Progenitor cell of endocrine pancreas (in vitro differentiated cells): ENCODE data around the gene MYOZ2. TPM values are rescaled to one million over a fixed set of nuclear protein-coding genes. Genes with fewer than 3 reads are reported as not detected.

ENCODE experiments used
- DNase-seq: peaks from one replicate; pipeline ENCODE4 v3.0.0; 2021; ENCODE audit warnings: low spot score; ENCODE audit not compliant: unreplicated experiment
- H3K27ac Mint-ChIP-seq: 2 replicates; pipeline ENCODE4 v1.8.0; 2021; ENCODE audit warnings: mild to moderate bottlenecking, moderate library complexity, mixed read lengths
- H3K27me3 Mint-ChIP-seq: 2 replicates; pipeline ENCODE4 v1.8.0; 2021; ENCODE audit warnings: mixed read lengths
- H3K36me3 Mint-ChIP-seq: 2 replicates; pipeline ENCODE4 v1.8.0; 2022; ENCODE audit warnings: mixed read lengths; ENCODE audit not compliant: insufficient read depth
- H3K4me1 Mint-ChIP-seq: 2 replicates; pipeline ENCODE4 v1.8.0; 2021; ENCODE audit warnings: low read depth, mixed read lengths
- H3K4me3 Mint-ChIP-seq: 2 replicates; pipeline ENCODE4 v1.8.0; 2021; ENCODE audit warnings: low read depth, mild to moderate bottlenecking, moderate library complexity, mixed read lengths
- H3K9me3 Mint-ChIP-seq: 2 replicates; pipeline ENCODE4 v1.8.0; 2021; ENCODE audit warnings: low read depth, mixed read lengths
- total RNA-seq: library from RNA; stranded (reverse); gene quantifications from 2 replicates; pipeline ENCODE4 v1.2.1, GENCODE V29; 2021
- TF ChIP-seq, protein P1 (sequence below): fragments of 200-600 bp; sonication (generic); IDR thresholded peaks from one replicate; pipeline ENCODE4 v1.5.0; 2021; ENCODE audit warnings: antibody characterized with exemption, mild to moderate bottlenecking; ENCODE audit not compliant: unreplicated experiment

Gene MYOZ2
- total RNA-seq, 1 donor from 2014 or later, result 0.10 TPM

DNA sequence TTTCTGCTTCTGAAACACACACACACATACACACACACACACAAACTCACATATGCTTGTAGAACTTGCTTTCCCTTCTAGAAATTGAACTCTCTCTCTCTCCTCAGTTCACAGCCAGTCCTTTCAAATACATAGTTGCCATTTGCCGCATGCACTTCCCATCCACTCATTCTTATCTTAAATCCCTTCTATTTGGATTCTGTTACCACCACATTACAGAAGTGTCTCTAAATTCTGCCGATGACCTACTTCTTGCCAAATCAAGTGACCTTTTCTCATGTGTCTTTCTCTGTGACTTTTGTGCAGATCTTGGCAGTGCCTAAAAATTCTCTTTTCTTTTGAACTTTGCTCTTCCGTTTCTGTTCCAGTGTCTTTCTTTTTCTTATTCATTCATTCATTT lies 7.5 kb upstream of the MYOZ2 start:
- TF ChIP-seq, protein P1, sequence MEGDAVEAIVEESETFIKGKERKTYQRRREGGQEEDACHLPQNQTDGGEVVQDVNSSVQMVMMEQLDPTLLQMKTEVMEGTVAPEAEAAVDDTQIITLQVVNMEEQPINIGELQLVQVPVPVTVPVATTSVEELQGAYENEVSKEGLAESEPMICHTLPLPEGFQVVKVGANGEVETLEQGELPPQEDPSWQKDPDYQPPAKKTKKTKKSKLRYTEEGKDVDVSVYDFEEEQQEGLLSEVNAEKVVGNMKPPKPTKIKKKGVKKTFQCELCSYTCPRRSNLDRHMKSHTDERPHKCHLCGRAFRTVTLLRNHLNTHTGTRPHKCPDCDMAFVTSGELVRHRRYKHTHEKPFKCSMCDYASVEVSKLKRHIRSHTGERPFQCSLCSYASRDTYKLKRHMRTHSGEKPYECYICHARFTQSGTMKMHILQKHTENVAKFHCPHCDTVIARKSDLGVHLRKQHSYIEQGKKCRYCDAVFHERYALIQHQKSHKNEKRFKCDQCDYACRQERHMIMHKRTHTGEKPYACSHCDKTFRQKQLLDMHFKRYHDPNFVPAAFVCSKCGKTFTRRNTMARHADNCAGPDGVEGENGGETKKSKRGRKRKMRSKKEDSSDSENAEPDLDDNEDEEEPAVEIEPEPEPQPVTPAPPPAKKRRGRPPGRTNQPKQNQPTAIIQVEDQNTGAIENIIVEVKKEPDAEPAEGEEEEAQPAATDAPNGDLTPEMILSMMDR, result no peak
- no peaks in the 10 kb centered on the region for H3K9me3 Mint-ChIP-seq
- peaks cover 29% of the 10 kb centered on the region for H3K4me1 Mint-ChIP-seq
- H3K4me3 Mint-ChIP-seq, result no peak overlapping the region
- H3K27me3 Mint-ChIP-seq, result no peaks in the 10 kb centered on the region
- no peak overlapping the region for H3K27ac Mint-ChIP-seq
- DNase-seq, result no peak
- no peaks in the 10 kb centered on the region for H3K36me3 Mint-ChIP-seq

DNA sequence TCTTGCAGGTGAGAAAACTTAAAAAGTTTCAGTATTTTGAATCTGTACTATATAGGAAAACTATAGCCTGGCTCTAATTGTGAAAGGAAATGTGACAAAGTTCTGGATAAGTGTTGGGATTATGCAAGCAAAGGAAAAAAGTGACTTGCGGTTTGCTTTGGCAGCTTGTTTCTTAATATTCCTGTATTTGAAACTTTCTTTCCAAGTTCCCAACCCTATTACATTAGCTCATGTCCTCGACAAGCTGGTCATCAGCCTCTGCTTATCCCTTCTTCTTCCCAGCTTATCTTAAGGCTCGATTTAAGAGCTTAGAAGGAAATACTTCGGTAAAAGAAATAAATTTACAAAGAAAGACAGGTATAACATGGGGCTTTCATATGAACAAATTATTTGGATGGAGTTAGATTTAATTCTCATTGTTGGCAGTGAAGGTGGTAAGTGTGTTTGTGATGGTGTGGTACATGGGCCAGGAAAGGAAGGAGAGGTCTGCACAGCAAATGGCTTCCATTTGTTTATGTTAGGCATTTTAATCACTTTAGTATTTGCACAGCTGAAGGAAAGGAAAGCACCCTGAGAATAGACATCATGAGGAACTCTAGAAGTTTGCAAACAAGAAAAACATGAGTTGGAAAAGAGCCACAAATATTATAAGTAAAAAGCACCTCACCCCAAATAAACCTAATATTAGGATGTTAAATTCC lies 5.1 kb upstream of the MYOZ2 start:
- peak overlapping the region; percentile 0 for H3K4me3 Mint-ChIP-seq

DNA sequence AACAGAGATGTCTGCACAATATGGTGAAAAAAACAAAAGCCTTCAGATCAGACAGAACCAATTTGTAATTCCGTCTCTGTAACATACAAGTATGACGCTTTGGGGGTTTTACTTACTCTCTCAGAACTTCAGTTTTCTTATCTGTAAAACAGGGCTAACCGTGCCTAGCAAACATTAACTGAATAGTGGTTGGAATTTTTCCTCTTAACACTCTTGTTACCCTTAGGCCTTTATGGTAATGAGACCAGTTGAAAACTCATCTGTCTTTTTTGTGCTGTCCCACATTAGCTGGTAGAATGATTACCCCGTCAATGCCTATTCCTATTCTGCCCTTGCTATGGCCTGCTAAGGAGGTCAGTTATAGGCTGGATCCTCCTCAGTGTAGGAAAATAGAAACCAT lies 4.5 kb upstream of the MYOZ2 start:
- Mint-ChIP-seq H3K4me1 (peaks cover 24% of the 10 kb centered on the region), H3K9me3 (no peaks in the 10 kb centered on the region), H3K27ac (peak overlapping the region; percentile 94), H3K36me3 (no peaks in the 10 kb centered on the region), H3K4me3 (no peak overlapping the region), H3K27me3 (no peaks in the 10 kb centered on the region)
- no peak for DNase-seq
- TF ChIP-seq, protein P1, result no peak

More for the DNA sequence above, 5.1 kb upstream of the MYOZ2 start:
- Mint-ChIP-seq H3K36me3 (no peaks in the 10 kb centered on the region), H3K27ac (peak overlapping the region; percentile 94), H3K27me3 (no peaks in the 10 kb centered on the region), H3K9me3 (no peaks in the 10 kb centered on the region), H3K4me1 (peaks cover 20% of the 10 kb centered on the region)
- DNase-seq, result no peak
- TF ChIP-seq, protein P1, result no peak

DNA sequence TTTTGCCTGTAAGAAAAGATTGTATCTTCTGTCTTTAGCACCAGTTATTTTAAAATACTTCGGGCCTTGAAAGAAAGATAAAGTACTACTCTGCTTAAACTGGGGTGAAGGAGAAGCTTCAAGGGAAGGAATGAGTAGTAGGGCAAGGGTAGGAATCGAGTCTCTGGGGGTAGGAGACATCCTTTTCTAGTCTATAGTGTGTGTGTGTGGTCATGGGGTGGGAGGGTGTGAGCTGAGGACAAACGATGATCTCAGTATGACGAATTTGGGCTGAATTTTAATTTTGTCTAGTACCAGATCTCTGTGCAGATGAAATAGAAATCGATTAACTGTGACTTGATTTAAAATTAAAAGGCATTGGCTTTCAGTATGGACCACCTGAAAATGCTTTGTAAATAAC lies 3.3 kb upstream of the MYOZ2 start:
- Mint-ChIP-seq H3K36me3 (no peaks in the 10 kb centered on the region), H3K9me3 (no peaks in the 10 kb centered on the region), H3K27ac (peak overlapping the region; percentile 29), H3K27me3 (no peaks in the 10 kb centered on the region), H3K4me3 (no peak overlapping the region), H3K4me1 (peaks cover 24% of the 10 kb centered on the region)
- TF ChIP-seq, protein P1, result no peak
- DNase-seq, result no peak

DNA sequence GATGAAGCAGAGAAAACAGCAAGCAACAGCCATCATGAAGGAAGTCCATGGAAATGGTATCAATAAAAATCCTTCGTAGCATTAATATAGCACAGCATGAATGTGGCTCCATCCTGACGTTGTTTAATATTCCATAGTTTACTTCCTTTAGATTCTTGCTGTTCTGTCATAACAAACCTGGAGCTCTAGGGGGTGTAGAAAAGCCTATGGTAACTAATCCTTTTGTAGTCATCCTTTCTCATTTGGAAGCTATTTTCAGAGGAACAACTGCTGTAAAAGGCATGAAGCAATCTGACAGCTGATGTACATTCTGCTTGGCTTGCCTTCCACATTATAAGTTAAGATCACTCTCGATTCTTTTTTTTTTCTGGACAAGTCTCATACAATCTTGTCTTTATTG lies 914 bp downstream of the MYOZ2 start:
- Mint-ChIP-seq H3K27me3 (no peaks in the 10 kb centered on the region), H3K9me3 (no peaks in the 10 kb centered on the region), H3K36me3 (no peaks in the 10 kb centered on the region), H3K27ac (no peak overlapping the region), H3K4me1 (peaks cover 37% of the 10 kb centered on the region), H3K4me3 (no peak overlapping the region)
- TF ChIP-seq, protein P1, result no peak
- no peak for DNase-seq
